Thyroid gland (tissue), 4 donors: ENCODE data around the gene TAAR9. TPM values are rescaled to one million over a fixed set of nuclear protein-coding genes. Genes with fewer than 3 reads are reported as not detected.

Source experiments
- DNase-seq, 2 donors: peaks; one replicate each; pipeline ENCODE4 v3.0.0-alpha.2; 2019
- H3K27ac ChIP-seq, 3 donors: fragments of 200-600 bp; sonication (generic); 1 replicate in 2 of 3; 2 replicates in 1 of 3; pipeline ENCODE4 v1.5.1; 2016 to 2019; ENCODE audit warnings: mild to moderate bottlenecking in 1 of 3, moderate library complexity in 1 of 3
- H3K27me3 ChIP-seq: fragments of 200-600 bp; sonication (generic); one replicate; pipeline ENCODE4 v1.5.1; 2019
- H3K36me3 ChIP-seq, 2 donors: fragments of 200-600 bp; sonication (generic); one replicate each; pipeline ENCODE4 v1.5.1; 2016 to 2019
- H3K4me1 ChIP-seq, 2 donors: fragments of 200-600 bp; sonication (generic); one replicate each; pipeline ENCODE4 v1.5.1; 2017 to 2019
- H3K4me3 ChIP-seq, 3 donors: fragments of 200-600 bp; sonication (generic); replicated peaks in 1 of 3; 1 replicate in 2 of 3; 2 replicates in 1 of 3; pipeline ENCODE4 v1.5.1; 2016; ENCODE audit warnings: mild to moderate bottlenecking in 1 of 3
- H3K9me3 ChIP-seq: fragments of 200-600 bp; sonication (generic); one replicate; pipeline ENCODE4 v1.5.1; 2017
- POLR2A ChIP-seq, 2 donors: fragments of 450-650 bp; IDR thresholded peaks; one replicate each; pipeline ENCODE4 v1.6.1; 2017; ENCODE audit warnings: antibody characterized with exemption in 2 of 2, mild to moderate bottlenecking in 2 of 2, moderate library complexity in 1 of 2
- WGBS, 2 donors: methylation state at CpG; one replicate each; pipeline ENCODE4 v1.1.5; 2017; 5-methylcytosine and 5-hydroxymethylcytosine counted together
- intact Hi-C: fragments of 100-400 bp; cut with DNase I; formaldehyde crosslinking; loops from one replicate; pipeline ENCODE4 v1.15.1; 2023
- total RNA-seq, 4 donors: library from RNA; depleted of rRNA; stranded (reverse); fragments of >200 nt; gene quantifications; one replicate each; pipeline ENCODE4 v1.2.3, GENCODE V29; 2016
- TF ChIP-seq, protein P1 (sequence below), 6 experiments: fragments of 200-600 bp in 3 of 6; fragments of 450-650 bp in 3 of 6; sonication (generic) in 3 of 6; IDR thresholded peaks; one replicate each; pipeline ENCODE4 v1.5.1; 2016 to 2019; ENCODE audit warnings: antibody characterized with exemption in 6 of 6, mild to moderate bottlenecking in 2 of 6, inconsistent platforms in 1 of 6, moderate library complexity in 1 of 6

The TAAR9 gene
- total RNA-seq, 4 donors from 2014 or later: not detected

- no peaks in the 10 kb centered on the region for H3K27me3 ChIP-seq
- intact Hi-C loops: no loop called here
- 46 to 54% methylated on average over 4 of the region's 4 CpGs for WGBS, 2 donors
- peak in 1 of 2 donors; percentile 14 for DNase-seq
- H3K4me1 ChIP-seq: peaks cover 20 to 40% of the 10 kb centered on the region in 2 donors
- H3K9me3 ChIP-seq: no peaks in the 10 kb centered on the region
- no peaks in the 10 kb centered on the region for H3K36me3 ChIP-seq
- H3K27ac ChIP-seq: peak overlapping the region; percentile 77 to 96 (median 94)
- H3K4me3 ChIP-seq: peak overlapping the region in 1 of 3 donors; percentile 57
- TF ChIP-seq, protein P1, sequence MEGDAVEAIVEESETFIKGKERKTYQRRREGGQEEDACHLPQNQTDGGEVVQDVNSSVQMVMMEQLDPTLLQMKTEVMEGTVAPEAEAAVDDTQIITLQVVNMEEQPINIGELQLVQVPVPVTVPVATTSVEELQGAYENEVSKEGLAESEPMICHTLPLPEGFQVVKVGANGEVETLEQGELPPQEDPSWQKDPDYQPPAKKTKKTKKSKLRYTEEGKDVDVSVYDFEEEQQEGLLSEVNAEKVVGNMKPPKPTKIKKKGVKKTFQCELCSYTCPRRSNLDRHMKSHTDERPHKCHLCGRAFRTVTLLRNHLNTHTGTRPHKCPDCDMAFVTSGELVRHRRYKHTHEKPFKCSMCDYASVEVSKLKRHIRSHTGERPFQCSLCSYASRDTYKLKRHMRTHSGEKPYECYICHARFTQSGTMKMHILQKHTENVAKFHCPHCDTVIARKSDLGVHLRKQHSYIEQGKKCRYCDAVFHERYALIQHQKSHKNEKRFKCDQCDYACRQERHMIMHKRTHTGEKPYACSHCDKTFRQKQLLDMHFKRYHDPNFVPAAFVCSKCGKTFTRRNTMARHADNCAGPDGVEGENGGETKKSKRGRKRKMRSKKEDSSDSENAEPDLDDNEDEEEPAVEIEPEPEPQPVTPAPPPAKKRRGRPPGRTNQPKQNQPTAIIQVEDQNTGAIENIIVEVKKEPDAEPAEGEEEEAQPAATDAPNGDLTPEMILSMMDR (IDR thresholded peaks at IDR 0.05): no peak
- no peak for TF ChIP-seq POLR2A (IDR thresholded peaks at IDR 0.05)
Observed at GRCh38 chr6:132511210-132511830, 26.8 kb upstream of the TAAR9 start.

DNA sequence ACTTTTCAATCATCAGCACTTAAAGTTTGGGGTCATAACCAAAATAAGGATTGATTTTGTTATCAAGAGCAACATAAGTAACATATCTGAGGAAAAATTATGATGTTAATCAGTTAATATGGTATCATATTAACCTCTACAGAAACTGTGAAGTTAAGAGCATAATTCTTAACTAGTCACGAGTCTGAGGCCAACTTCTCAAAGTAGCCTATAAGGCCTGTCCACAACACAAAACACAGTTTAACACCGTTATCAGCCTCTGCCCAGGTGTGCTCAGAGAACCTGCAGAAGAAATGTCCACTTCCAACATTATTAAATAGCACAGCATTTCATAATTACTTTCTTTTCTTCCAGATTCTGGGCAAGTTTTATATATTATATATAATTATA is 26.3 kb upstream of the TAAR9 start:
- H3K36me3 ChIP-seq: no peaks in the 10 kb centered on the region
- H3K4me3 ChIP-seq: peak overlapping the region in 2 of 3 donors; percentile 56 to 57
- peak overlapping the region; percentile 77 to 96 (median 94) for H3K27ac ChIP-seq
- WGBS, 2 donors: 23 to 26% methylated on average over 2 of the region's 2 CpGs
- no peaks in the 10 kb centered on the region for H3K27me3 ChIP-seq
- DNase-seq: no peak
- intact Hi-C loops: no loop called here
- peaks cover 20 to 40% of the 10 kb centered on the region in 2 donors for H3K4me1 ChIP-seq
- H3K9me3 ChIP-seq: no peaks in the 10 kb centered on the region
- TF ChIP-seq POLR2A (IDR thresholded peaks at IDR 0.05): no peak
- TF ChIP-seq, protein P1 (IDR thresholded peaks at IDR 0.05): no peak

- H3K4me1 ChIP-seq: peaks cover 20 to 40% of the 10 kb centered on the region in 2 donors
- H3K9me3 ChIP-seq: no peaks in the 10 kb centered on the region
- TF ChIP-seq POLR2A (IDR thresholded peaks at IDR 0.05): no peak
- TF ChIP-seq, protein P1 (IDR thresholded peaks at IDR 0.05): peak in 1 of 6 experiments; percentile 5
- peak overlapping the region; percentile 77 to 96 (median 94) for H3K27ac ChIP-seq
- H3K4me3 ChIP-seq: peak overlapping the region; percentile 34 to 57 (median 56)
- no peak for DNase-seq
- intact Hi-C loops: no loop called here
- no peaks in the 10 kb centered on the region for H3K36me3 ChIP-seq
- H3K27me3 ChIP-seq: no peaks in the 10 kb centered on the region
- 0 to 1% methylated on average over 7 of the region's 7 CpGs for WGBS, 2 donors
Observed at GRCh38 chr6:132512342-132512637, 25.8 kb upstream of the TAAR9 start.

- peak; percentile 92 to 93 for DNase-seq
- H3K27me3 ChIP-seq: no peaks in the 10 kb centered on the region
- H3K27ac ChIP-seq: peak within 1 kb of the TSS; percentile 77 to 96 (median 94)
- H3K36me3 ChIP-seq: no peaks in the 10 kb centered on the region
- TF ChIP-seq POLR2A (IDR thresholded peaks at IDR 0.05): peak; percentile 67 to 90
- TF ChIP-seq, protein P1 (IDR thresholded peaks at IDR 0.05): peak in 1 of 6 experiments; percentile 2
- H3K4me1 ChIP-seq: peaks cover 20 to 36% of the 10 kb centered on the region in 2 donors
- 1 to 2% methylated on average over 31 to 53 of the region's 67 CpGs for WGBS, 2 donors
- H3K9me3 ChIP-seq: no peaks in the 10 kb centered on the region
- intact Hi-C loops: no loop called here
- H3K4me3 ChIP-seq: peak within 1 kb of the TSS; percentile 34 to 57 (median 56)
Observed at GRCh38 chr6:132512638-132513632, 25.1 kb upstream of the TAAR9 start, which contains the start of gene STX7. TSS of gene STX7 (minus strand) at chr6:132513116. CDS start at chr6:132503530, 9,586 bp downstream.
